ENCODE results near the gene MZF1. TPM values are rescaled to one million over a fixed set of nuclear protein-coding genes. Genes with fewer than 3 reads are reported as not detected.
"Not testable (repeated sequence)": the region's sequence is repeated elsewhere in the genome, so short reads cannot be mapped to it uniquely, and the experiment has no call there.

MZF1 gene
- total RNA-seq, 2 donors from 2014 or later = 15.0 to 18.6 TPM

DNA sequence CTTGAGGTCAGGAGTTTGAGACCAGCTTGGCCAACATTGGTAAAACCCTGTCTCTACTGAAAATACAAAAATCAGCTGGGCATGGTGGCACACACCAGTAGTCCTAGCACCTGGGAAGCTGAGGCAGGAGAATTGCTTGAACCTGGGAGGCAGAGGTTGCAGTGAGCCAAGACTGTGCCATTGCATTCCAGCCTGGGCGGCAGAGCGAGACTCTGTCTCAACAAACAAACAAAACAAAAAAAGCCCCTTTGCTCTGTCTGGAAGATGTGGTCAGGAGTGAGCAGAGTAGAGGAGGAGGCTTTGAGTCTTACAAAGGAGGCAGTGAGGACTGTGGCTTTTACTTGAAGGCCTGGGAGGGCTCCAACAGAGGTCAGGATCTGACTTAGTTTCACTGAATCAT lies 4.4 kb upstream of the MZF1 start:
- not testable (repeated sequence) for H3K36me3 Mint-ChIP-seq (ENCODE audit: insufficient read depth in 2 of 2); ATAC-seq (replicated peaks in 1 of 2); H3K9me3 Mint-ChIP-seq; DNase-seq; H3K27me3 Mint-ChIP-seq (ENCODE audit: low read depth)
- H3K27ac Mint-ChIP-seq = peak overlapping the region; percentile 76
- H3K4me3 Mint-ChIP-seq = peak overlapping the region; percentile 38 to 64
- H3K4me1 Mint-ChIP-seq (ENCODE audit: low read depth) = peaks cover 61% of the 10 kb centered on the region

DNA sequence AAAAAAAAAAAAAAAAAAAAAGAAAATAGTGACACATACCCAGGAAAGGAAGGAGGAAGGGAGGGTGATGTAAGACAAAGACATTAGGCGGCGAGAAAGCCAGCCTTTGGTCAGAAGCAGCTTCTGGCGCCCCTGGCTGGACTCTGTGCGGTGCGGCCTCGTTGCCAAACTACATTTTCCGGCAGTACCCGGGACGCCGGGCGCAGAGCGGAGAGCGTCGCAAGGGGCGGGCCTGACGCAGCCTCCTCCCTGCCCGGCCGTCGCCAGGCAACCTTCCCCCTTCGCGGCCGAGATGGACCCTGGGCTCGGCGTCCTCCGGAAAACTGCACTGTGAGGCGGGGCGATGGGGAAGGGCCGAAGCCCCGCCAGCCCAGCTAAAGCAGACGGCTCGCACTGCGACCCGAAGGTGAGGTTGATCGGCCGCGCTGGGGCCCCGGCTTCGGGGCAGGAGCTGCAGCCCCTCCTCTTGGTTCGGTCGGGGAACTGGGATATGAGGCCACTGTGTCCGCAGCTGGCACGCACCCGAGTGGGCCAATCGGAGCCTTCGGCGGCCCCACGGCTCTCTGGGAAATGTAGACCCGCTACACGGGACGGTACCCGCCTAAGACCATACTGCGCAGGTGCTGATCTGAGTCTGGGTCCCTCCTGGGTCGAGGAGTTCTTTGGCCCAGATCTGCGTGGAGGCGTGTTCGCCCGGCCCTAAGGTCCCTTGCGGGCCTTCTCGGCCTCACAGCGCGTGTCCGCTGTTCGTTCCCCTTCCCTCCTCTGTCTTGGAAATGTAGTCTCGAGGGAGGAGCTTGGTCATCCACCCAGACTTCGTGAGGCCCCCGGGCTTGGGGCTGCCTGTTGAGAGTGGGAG lies 2.3 kb upstream of the MZF1 start:
- H3K27me3 Mint-ChIP-seq (ENCODE audit: low read depth) = no peaks in the 10 kb centered on the region
- peak overlapping the region; percentile 30 for H3K27ac Mint-ChIP-seq
- H3K36me3 Mint-ChIP-seq (ENCODE audit: insufficient read depth in 2 of 2) = peaks cover 0 to 7% of the 10 kb centered on the region in 2 donors
- ATAC-seq (replicated peaks in 1 of 2) (peak; percentile 53 to 56), DNase-seq (peak; percentile 86 to 89)
- peaks cover 61% of the 10 kb centered on the region for H3K4me1 Mint-ChIP-seq (ENCODE audit: low read depth)
- no peaks in the 10 kb centered on the region for H3K9me3 Mint-ChIP-seq
- H3K4me3 Mint-ChIP-seq = peak overlapping the region; percentile 85 to 92

DNA sequence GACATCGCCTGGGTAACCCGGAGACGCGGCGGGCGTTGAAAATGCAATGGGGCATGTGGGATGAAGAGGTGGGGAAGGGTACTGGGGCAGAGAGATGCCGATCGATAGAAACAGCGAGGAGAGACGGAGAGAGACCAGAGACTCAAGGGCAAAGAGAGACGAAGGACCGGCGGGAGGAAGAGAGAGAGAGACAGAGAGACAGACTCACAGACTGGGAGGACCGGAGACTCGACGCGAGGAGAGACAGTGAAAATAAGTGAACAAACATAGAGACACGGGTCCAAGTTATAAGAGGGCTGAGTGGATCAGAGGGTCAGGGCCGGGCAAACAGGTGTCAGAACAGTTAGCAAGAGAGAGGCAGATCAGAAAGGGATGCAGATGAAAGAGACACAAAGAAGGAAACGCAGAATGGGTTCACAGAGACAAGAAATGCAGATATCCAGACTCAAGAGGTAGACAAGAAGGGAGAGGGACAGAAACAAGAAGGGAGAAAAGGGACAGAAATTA lies 576 bp upstream of the MZF1 start:
- Mint-ChIP-seq H3K4me3 (peak overlapping the region; percentile 87 to 92), H3K36me3 (ENCODE audit: insufficient read depth in 2 of 2) (peaks cover 0 to 5% of the 10 kb centered on the region in 2 donors), H3K27ac (peak overlapping the region; percentile 87), H3K9me3 (no peaks in the 10 kb centered on the region), H3K27me3 (ENCODE audit: low read depth) (no peaks in the 10 kb centered on the region), H3K4me1 (ENCODE audit: low read depth) (peaks cover 51% of the 10 kb centered on the region)
- no peak for ATAC-seq (replicated peaks in 1 of 2)
- DNase-seq = no peak

DNA sequence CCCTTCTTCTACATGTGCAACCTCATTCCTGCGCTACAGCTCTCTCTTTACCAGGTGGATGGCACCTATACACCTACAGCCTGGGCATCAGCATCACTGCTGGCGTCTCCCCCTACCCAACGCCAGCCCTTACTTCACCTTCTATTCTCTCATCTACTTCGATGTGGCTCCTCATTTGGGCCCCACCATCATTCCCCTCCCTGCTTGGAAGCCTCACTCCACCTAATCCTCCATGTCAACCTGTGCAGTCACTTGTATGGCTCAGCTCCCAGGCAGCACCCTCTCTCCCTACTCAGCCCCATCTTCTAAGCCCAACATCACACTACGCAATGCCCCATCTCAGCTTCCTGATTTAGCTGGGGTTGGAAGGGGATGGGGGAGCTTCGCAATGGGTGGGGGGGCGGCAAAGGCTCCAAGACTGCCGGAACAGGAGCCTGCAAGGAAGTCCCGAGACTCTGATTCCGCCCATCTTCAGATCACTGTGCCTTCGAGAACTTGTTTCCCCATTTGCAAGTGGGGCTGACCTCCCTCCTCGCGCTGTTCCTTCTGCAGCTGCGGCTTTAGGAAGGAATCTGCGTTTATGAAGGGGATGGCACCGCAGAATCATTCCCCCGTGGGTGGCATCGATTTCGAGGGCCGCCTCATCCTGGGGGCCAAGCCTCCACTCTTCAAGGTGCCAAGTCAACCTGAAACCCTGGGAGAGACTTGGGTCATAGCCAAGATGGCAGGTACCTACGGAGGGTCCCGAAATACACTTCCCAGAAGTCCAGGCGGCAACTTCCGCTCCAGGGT lies 913 bp downstream of the MZF1 start:
- ATAC-seq (replicated peaks in 1 of 2) (no peak), DNase-seq (no peak)
- H3K36me3 Mint-ChIP-seq (ENCODE audit: insufficient read depth in 2 of 2) = peaks cover 0 to 5% of the 10 kb centered on the region in 2 donors
- H3K4me3 Mint-ChIP-seq = peak overlapping the region; percentile 87 to 92
- H3K9me3 Mint-ChIP-seq = no peaks in the 10 kb centered on the region
- peak overlapping the region; percentile 87 for H3K27ac Mint-ChIP-seq
- H3K4me1 Mint-ChIP-seq (ENCODE audit: low read depth) = peaks cover 36% of the 10 kb centered on the region
- H3K27me3 Mint-ChIP-seq (ENCODE audit: low read depth) = no peaks in the 10 kb centered on the region

DNA sequence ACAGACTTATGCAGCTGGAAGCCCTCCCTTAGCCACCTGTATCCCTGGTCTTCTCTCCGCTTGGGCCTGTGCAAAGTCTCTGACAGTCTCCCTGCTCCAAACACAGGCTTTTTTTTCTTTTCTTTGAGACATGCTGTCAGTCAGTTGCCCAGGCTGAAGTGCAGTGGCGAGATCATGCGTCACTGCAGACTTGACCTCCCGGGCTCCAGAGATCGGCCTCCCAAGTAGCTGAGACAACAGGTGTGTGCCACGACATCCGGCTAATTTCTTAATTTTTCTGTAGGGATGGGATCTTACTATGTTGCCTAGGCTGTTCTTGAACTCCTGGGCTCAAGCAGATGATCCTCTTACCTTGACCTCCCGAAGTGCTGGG lies 1.6 kb downstream of the MZF1 start:
- peaks cover 32% of the 10 kb centered on the region for H3K4me1 Mint-ChIP-seq (ENCODE audit: low read depth)
- no peaks in the 10 kb centered on the region for H3K9me3 Mint-ChIP-seq
- H3K27ac Mint-ChIP-seq = no peak overlapping the region

DNA sequence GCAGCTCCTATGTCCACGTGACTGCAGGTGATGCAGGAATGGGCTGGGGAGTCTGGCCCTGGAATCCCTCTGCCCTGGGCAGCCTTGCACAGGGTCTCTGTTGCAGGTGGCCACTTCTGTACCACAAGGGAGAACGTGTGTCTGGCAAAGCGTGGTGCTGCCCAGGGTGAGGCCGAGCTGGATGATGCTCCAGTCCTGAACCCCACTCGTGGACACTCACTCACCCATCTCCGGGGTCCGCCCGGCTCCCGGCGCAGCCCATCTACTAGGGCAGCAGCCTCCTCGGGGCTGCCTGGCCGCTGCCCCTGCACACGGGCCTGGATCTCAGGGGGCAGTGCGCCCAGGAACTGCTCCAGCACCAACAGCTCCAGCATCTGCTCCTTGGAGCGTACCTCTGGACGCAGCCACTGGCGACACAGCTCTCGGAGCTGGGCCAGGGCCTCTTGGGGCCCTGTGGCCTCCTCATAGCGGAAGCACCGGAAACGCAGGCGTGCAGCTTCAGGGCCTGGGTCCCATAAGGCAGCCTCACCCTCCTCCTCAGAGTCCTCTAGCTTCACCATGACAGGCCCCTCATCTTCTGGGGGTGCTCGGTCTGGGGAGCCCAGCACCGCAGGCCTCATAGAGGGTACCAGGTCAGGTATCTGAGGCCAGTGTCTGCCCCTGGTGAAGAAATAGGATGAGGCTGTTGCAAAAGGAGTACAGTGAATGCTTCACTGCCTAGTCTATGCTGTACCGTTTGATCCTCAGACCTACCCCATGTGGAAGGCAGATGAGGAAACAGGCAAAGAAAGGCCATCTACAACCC lies 2.2 kb downstream of the MZF1 start:
- H3K27me3 Mint-ChIP-seq (ENCODE audit: low read depth) = no peaks in the 10 kb centered on the region
- peaks cover 35% of the 10 kb centered on the region for H3K4me1 Mint-ChIP-seq (ENCODE audit: low read depth)
- no peak for DNase-seq
- ATAC-seq (replicated peaks in 1 of 2) = no peak
- H3K36me3 Mint-ChIP-seq (ENCODE audit: insufficient read depth in 2 of 2) = peaks cover 0 to 8% of the 10 kb centered on the region in 2 donors
- H3K27ac Mint-ChIP-seq = no peak overlapping the region
- no peak overlapping the region for H3K4me3 Mint-ChIP-seq
- H3K9me3 Mint-ChIP-seq = no peaks in the 10 kb centered on the region

More for the DNA sequence above, 1.6 kb downstream of the MZF1 start:
- H3K36me3 Mint-ChIP-seq (ENCODE audit: insufficient read depth in 2 of 2) = peaks cover 0 to 6% of the 10 kb centered on the region in 2 donors
- no peak for ATAC-seq (replicated peaks in 1 of 2)
- H3K27me3 Mint-ChIP-seq (ENCODE audit: low read depth) = no peaks in the 10 kb centered on the region
- no peak for DNase-seq
- peak overlapping the region; percentile 87 to 92 for H3K4me3 Mint-ChIP-seq

DNA sequence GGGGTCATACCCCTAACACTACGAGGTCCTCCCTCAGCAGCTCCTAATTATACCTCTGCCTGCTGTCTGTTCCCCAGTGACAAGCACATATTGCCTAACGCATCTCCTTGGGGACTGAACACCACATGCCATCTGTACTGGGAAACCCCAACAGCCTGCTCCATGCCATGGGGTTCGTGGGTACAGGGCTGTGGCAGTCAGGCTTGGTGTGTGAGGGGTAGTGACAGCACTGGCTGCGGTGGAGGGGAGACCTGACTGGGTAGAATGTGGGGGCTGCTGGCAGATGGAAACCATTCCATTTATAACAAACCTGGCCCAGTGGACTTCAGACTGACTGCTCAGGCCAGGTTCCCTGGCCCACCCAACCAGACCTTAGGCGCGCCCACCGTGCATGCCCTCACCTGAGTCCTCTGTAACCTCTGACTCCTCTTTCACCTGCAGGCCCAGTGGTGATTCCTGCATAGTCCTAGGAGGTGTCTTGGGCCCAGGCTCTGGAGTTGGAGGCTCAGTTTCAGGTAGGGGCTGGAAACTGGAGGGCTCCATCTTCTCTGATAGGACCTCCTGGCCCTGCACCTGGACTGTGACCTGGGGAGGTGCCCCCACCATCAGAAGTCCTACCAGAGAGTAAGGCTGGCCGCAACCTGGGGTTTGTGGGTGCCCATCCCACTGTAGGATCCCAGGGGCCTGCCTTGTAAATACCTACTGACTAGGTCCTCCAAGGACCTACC lies 3.0 kb downstream of the MZF1 start:
- H3K27ac Mint-ChIP-seq = no peak overlapping the region
- peaks cover 0 to 8% of the 10 kb centered on the region in 2 donors for H3K36me3 Mint-ChIP-seq (ENCODE audit: insufficient read depth in 2 of 2)
- H3K4me3 Mint-ChIP-seq = no peak overlapping the region
- peaks cover 31% of the 10 kb centered on the region for H3K4me1 Mint-ChIP-seq (ENCODE audit: low read depth)
- DNase-seq (no peak), ATAC-seq (replicated peaks in 1 of 2) (no peak)
- no peaks in the 10 kb centered on the region for H3K9me3 Mint-ChIP-seq
- H3K27me3 Mint-ChIP-seq (ENCODE audit: low read depth) = no peaks in the 10 kb centered on the region

DNA sequence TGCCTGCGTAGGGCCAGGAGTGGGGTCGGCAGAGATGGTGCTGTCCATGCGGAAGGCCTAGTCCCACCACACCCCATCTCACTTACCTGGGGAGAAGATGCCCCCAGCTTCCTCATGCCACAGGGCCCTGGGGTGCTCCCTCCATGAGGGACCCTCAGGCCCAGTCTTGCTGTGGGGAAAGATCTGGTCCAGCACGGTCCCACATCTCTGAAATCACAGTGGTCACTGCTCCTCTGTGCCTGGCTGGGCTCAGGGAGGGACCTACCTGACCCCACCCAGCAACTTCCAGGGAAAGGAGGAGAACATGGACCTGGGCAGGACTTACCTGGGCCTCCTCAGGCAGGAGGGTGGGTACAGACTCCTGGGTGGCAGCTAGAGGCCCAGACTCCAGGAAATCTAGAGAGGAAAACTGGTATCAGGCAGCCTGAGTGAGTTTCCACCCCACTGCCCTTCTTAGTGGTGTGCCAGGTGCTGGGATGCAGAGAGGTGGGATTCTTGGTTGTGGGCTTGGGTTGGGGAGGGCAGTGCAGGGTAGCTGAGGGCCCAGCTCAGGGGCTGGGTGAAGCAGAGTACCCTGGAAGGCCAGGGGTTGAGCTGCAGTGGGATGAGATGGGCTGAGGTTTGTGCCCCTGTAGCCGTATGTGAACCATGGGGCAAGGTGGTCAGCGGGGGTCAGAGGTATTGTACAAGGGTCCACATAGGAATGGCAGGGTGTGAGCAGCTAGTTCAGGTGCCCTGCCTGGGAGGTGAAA lies 3.8 kb downstream of the MZF1 start:
- Mint-ChIP-seq H3K4me1 (ENCODE audit: low read depth) (peaks cover 28% of the 10 kb centered on the region), H3K36me3 (ENCODE audit: insufficient read depth in 2 of 2) (peaks cover 1 to 8% of the 10 kb centered on the region in 2 donors), H3K9me3 (no peaks in the 10 kb centered on the region), H3K27ac (no peak overlapping the region), H3K4me3 (no peak overlapping the region), H3K27me3 (ENCODE audit: low read depth) (no peaks in the 10 kb centered on the region)
- DNase-seq = no peak
- ATAC-seq (replicated peaks in 1 of 2) = no peak

DNA sequence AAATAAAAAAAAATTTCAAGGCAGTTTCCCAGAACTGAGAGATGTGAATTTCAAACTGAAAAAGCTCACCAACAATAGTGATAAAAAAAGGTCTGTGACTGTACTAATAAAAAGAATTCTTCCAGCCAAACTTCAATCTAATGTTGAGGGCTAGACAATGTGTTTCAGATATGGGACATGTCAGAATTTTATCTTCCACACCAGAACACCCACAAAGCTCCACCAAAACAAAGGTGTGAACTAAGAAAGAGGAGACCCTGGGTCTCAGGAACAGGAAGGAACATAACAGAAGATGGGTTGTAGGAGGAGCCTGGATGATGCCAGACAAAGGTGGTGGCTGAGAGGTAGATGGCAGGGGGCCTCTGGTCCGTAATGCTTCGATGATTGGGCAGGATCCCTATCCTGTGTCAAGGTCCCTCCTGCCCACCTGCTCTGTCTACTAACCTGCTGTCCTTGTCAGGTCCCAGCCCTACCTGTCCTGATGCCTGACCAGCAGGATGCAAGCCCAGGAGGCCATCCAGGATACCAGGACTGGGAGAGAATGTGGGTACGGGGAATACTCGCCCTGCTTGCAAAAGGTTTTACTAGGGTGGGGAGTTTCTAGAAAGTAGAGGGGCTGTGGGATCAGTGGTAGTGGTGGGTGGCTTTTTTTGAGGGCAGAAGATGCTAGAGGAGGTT lies 4.5 kb downstream of the MZF1 start:
- ATAC-seq (replicated peaks in 1 of 2) (no peak), DNase-seq (no peak)
- no peaks in the 10 kb centered on the region for H3K9me3 Mint-ChIP-seq
- peaks cover 2% of the 10 kb centered on the region for H3K27me3 Mint-ChIP-seq (ENCODE audit: low read depth)
- H3K36me3 Mint-ChIP-seq (ENCODE audit: insufficient read depth in 2 of 2) = peaks cover 1 to 8% of the 10 kb centered on the region in 2 donors
- no peak overlapping the region for H3K4me3 Mint-ChIP-seq
- peaks cover 24% of the 10 kb centered on the region for H3K4me1 Mint-ChIP-seq (ENCODE audit: low read depth)
- peak overlapping the region; percentile 43 for H3K27ac Mint-ChIP-seq

DNA sequence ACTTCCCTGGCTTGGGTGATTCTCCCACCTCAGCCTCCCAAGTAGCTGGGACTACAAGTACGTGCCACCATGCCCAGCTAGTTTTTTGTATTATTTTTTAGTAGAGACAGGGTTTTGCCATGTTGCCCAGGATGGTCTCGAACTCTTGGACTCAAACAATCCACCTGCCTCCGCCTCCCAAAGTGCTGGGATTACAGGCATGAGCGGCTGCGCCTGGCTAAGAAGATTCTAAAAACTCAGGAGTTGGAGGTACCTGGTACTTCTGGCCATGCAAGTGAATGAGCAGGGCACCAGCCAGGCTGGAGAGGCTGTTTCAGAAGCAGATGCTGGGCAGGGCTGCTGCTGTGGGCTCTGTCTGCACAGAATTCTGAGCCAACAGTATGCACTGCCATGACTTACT lies 6.1 kb downstream of the MZF1 start:
- Mint-ChIP-seq H3K9me3 (no peaks in the 10 kb centered on the region), H3K4me1 (ENCODE audit: low read depth) (peaks cover 24% of the 10 kb centered on the region), H3K27me3 (ENCODE audit: low read depth) (peaks cover 5% of the 10 kb centered on the region), H3K4me3 (no peak overlapping the region), H3K27ac (no peak overlapping the region), H3K36me3 (ENCODE audit: insufficient read depth in 2 of 2) (peaks cover 1 to 3% of the 10 kb centered on the region in 2 donors)
- ATAC-seq (replicated peaks in 1 of 2) (no peak), DNase-seq (no peak)

DNA sequence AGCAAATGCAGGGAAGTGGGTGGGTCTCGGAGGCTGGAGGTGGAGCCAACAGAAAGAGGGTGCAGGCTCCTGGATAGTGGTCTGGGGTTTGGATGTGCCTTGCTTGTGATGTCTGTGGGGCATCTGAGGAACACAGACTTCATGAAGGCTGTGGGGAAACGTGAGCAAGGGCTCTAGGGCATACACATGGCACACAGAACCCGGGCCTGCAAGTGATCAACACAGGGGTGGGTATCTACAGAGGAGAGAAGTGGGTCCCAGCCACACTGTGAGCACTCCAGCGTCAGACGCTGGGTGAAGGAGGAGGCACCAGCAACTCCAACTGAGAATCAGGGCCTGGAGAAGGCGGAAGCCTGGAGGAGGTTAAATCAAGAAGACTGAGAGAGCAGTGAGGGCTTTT lies 9.3 kb downstream of the MZF1 start:
- no peak overlapping the region for H3K27ac Mint-ChIP-seq
- H3K9me3 Mint-ChIP-seq = no peaks in the 10 kb centered on the region
- no peak for DNase-seq
- peaks cover 5% of the 10 kb centered on the region for H3K27me3 Mint-ChIP-seq (ENCODE audit: low read depth)
- peaks cover 1 to 5% of the 10 kb centered on the region in 2 donors for H3K36me3 Mint-ChIP-seq (ENCODE audit: insufficient read depth in 2 of 2)
- peaks cover 48% of the 10 kb centered on the region for H3K4me1 Mint-ChIP-seq (ENCODE audit: low read depth)
- H3K4me3 Mint-ChIP-seq = peak overlapping the region; percentile 89 to 90
- ATAC-seq (replicated peaks in 1 of 2) = no peak

All from activated T-cell treated with anti-CD3 and anti-CD28 coated beads, Interleukin-2, amount 50 U/mL, for 72 hours (primary cell).